SK-N-SH treated with all-trans-retinoic acid at 6 μM for 48 hours (cell line): ENCODE results near the gene FAM90A26.
"Not testable (repeated sequence)": the region's sequence is repeated elsewhere in the genome, so short reads cannot be mapped to it uniquely, and the experiment has no call there.

Experiments used
- ARNTL ChIP-seq: fragments of 450-650 bp; formaldehyde crosslinking; IDR thresholded peaks from 2 replicates; pipeline ENCODE4 v1.5.0; 2020; ENCODE audit warnings: low read depth, mild to moderate bottlenecking, moderate library complexity, borderline replicate concordance
- GLIS3 ChIP-seq: fragments of 250-450 bp; sonication (Bioruptor Pico); IDR thresholded peaks from 2 replicates; pipeline ENCODE4 v1.5.0; 2020; ENCODE audit warnings: mild to moderate bottlenecking, moderate library complexity
- PATZ1 ChIP-seq: fragments of 250-450 bp; sonication (Bioruptor Pico); IDR thresholded peaks from 2 replicates; pipeline ENCODE4 v1.8.0; 2020; ENCODE audit warnings: mild to moderate bottlenecking, moderate library complexity, borderline replicate concordance
- RARB ChIP-seq: fragments of 250-450 bp; sonication (Bioruptor Pico); IDR thresholded peaks from 2 replicates; pipeline ENCODE4 v1.8.0; 2021; ENCODE audit warnings: mild to moderate bottlenecking, moderate library complexity
- SNAI2 ChIP-seq: fragments of 250-450 bp; sonication (Bioruptor Pico); IDR thresholded peaks from 2 replicates; pipeline ENCODE4 v1.5.0; 2020; ENCODE audit warnings: mild to moderate bottlenecking, moderate library complexity
- TOX ChIP-seq: fragments of 250-450 bp; sonication (Bioruptor Pico); IDR thresholded peaks from 2 replicates; pipeline ENCODE4 v1.8.0; 2021; ENCODE audit warnings: mild to moderate bottlenecking, moderate library complexity, borderline replicate concordance
- TSHZ2 ChIP-seq: fragments of 250-450 bp; sonication (Bioruptor Pico); IDR thresholded peaks from 2 replicates; pipeline ENCODE4 v1.5.0; 2020; ENCODE audit warnings: mild to moderate bottlenecking, moderate library complexity
- ZC3H10 ChIP-seq: fragments of 250-450 bp; sonication (Bioruptor Pico); IDR thresholded peaks from 2 replicates; pipeline ENCODE4 v1.5.1; 2021; ENCODE audit warnings: mild to moderate bottlenecking, moderate library complexity
- ZFP3 ChIP-seq: fragments of 250-450 bp; sonication (Bioruptor Pico); IDR thresholded peaks from 2 replicates; pipeline ENCODE4 v1.5.0; 2020; ENCODE audit warnings: mild to moderate bottlenecking, moderate library complexity
- ZFP30 ChIP-seq: fragments of 450-650 bp; formaldehyde crosslinking; IDR thresholded peaks from 2 replicates; pipeline ENCODE4 v1.5.0; 2022; ENCODE audit warnings: mild to moderate bottlenecking, moderate library complexity
- ZNF565 ChIP-seq: fragments of 450-650 bp; formaldehyde crosslinking; conservative IDR thresholded peaks from 2 replicates; pipeline ENCODE4 v1.5.0; 2020; ENCODE audit warnings: low read depth, mild to moderate bottlenecking, moderate library complexity
- TF ChIP-seq, protein P1 (sequence below): fragments of 250-450 bp; sonication (Bioruptor Pico); IDR thresholded peaks from 2 replicates; pipeline ENCODE4 v1.5.1; 2020; ENCODE audit warnings: low read depth, mild to moderate bottlenecking, moderate library complexity
- TF ChIP-seq, protein P2 (sequence below): fragments of 250-450 bp; sonication (Bioruptor Pico); IDR thresholded peaks from 2 replicates; pipeline ENCODE4 v1.5.1; 2021; ENCODE audit warnings: mild to moderate bottlenecking, moderate library complexity

- TF ChIP-seq GLIS3, SNAI2, TOX, ARNTL, TSHZ2, ZFP3, PATZ1, ZFP30, ZC3H10, ZNF565, RARB (CRISPR knock-in tag): not testable (repeated sequence)
- TF ChIP-seq, protein P1, sequence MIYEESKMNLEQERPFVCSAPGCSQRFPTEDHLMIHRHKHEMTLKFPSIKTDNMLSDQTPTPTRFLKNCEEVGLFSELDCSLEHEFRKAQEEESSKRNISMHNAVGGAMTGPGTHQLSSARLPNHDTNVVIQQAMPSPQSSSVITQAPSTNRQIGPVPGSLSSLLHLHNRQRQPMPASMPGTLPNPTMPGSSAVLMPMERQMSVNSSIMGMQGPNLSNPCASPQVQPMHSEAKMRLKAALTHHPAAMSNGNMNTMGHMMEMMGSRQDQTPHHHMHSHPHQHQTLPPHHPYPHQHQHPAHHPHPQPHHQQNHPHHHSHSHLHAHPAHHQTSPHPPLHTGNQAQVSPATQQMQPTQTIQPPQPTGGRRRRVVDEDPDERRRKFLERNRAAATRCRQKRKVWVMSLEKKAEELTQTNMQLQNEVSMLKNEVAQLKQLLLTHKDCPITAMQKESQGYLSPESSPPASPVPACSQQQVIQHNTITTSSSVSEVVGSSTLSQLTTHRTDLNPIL (CRISPR knock-in tag): not testable (repeated sequence)
- TF ChIP-seq, protein P2, sequence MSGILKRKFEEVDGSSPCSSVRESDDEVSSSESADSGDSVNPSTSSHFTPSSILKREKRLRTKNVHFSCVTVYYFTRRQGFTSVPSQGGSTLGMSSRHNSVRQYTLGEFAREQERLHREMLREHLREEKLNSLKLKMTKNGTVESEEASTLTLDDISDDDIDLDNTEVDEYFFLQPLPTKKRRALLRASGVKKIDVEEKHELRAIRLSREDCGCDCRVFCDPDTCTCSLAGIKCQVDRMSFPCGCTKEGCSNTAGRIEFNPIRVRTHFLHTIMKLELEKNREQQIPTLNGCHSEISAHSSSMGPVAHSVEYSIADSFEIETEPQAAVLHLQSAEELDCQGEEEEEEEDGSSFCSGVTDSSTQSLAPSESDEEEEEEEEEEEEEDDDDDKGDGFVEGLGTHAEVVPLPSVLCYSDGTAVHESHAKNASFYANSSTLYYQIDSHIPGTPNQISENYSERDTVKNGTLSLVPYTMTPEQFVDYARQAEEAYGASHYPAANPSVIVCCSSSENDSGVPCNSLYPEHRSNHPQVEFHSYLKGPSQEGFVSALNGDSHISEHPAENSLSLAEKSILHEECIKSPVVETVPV: not testable (repeated sequence)
These were observed 37.4 kb upstream of the FAM90A26 start for GRCh38 chr4:9132849-9133248.
